Coronary artery (tissue), 2 donors: ENCODE data around the gene GLT8D2.

Experiments used
- DNase-seq: peaks from one replicate; pipeline ENCODE4 v3.0.0-alpha.2; 2017; ENCODE audit warnings: low spot score
- H3K27ac ChIP-seq, 2 donors: fragments of 200-600 bp; sonication (generic); one replicate each; pipeline ENCODE4 v1.5.1; 2016 to 2019
- H3K4me3 ChIP-seq: fragments of 200-600 bp; sonication (generic); 2 replicates; pipeline ENCODE4 v1.5.1; 2016; ENCODE audit warnings: mild to moderate bottlenecking, moderate library complexity
- TF ChIP-seq, protein P1 (sequence below): fragments of 200-600 bp; sonication (generic); IDR thresholded peaks from one replicate; pipeline ENCODE4 v1.5.1; 2019; ENCODE audit warnings: antibody characterized with exemption

Gene GLT8D2

DNA sequence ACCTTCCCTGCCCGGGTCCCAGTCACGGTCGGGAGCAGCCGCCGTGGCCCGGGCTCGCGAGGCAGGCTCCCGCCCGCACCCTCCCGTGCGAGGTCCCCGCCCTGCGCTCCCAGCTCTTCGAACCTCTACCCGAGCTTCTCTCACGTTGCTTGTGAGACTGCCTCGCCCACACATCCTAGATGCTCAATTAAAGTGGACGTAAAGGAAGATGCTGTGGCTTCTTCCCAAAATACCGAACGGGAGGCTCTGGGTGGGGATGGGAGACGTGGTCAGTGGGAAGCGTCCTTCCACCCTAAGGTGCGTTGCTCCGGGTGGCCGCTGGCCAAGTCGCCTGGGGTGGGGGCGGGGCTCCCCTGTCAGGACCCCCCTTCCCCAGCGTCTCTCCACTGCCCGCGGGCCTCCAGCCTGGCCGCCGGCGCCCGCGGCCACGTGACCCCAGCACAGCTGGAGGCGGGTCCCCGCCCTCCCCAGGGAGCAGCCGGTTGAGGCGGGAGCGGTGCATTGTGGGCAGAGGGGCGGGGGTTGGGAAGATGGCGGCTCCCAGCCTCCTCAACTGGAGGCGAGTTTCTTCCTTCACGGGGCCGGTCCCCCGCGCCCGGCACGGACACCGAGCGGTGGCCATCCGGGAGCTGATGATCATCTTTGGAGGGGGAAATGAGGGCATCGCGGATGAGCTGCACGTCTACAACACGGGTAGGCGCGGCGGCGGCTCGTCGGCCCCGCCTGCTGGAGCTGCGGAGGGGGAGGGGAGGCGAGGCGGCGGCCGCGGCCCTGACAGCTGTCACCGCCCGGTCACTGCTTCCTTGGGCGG, 14.2 kb upstream of the GLT8D2 start, which contains the start of gene HCFC2:
Gene HCFC2 (plus strand): TSS at position 501 of the 811 bp plus-strand sequence. CDS start 30 bp downstream, at position 531.
- TF ChIP-seq, protein P1, sequence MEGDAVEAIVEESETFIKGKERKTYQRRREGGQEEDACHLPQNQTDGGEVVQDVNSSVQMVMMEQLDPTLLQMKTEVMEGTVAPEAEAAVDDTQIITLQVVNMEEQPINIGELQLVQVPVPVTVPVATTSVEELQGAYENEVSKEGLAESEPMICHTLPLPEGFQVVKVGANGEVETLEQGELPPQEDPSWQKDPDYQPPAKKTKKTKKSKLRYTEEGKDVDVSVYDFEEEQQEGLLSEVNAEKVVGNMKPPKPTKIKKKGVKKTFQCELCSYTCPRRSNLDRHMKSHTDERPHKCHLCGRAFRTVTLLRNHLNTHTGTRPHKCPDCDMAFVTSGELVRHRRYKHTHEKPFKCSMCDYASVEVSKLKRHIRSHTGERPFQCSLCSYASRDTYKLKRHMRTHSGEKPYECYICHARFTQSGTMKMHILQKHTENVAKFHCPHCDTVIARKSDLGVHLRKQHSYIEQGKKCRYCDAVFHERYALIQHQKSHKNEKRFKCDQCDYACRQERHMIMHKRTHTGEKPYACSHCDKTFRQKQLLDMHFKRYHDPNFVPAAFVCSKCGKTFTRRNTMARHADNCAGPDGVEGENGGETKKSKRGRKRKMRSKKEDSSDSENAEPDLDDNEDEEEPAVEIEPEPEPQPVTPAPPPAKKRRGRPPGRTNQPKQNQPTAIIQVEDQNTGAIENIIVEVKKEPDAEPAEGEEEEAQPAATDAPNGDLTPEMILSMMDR: no peak
- DNase-seq: peak; percentile 94

DNA sequence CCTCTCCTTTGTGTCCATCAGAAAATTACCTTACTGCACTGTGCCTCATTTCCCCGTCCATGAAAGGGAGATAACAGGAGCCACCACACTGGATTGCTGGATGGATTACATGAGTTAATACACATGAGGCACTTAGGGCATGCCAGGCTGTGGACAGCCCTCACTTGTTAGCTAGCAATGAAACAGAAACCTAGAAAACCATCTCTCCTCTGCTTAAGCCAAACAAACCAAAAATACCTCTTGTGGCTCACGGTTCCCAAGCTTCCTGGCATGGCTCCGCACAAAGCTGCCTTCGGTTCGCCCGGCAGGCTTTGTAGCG, 13.7 kb upstream of the GLT8D2 start:
- H3K27ac ChIP-seq: peak overlapping the region; percentile 89 to 92
- TF ChIP-seq, protein P1: no peak
- DNase-seq: no peak
- peak overlapping the region; percentile 95 for H3K4me3 ChIP-seq

More for the DNA sequence above, 14.2 kb upstream of the GLT8D2 start, which contains the start of gene HCFC2:
- Histone ChIP-seq H3K4me3 (peak within 1 kb of the TSS; percentile 95), H3K27ac (peak within 1 kb of the TSS; percentile 89 to 92)

DNA sequence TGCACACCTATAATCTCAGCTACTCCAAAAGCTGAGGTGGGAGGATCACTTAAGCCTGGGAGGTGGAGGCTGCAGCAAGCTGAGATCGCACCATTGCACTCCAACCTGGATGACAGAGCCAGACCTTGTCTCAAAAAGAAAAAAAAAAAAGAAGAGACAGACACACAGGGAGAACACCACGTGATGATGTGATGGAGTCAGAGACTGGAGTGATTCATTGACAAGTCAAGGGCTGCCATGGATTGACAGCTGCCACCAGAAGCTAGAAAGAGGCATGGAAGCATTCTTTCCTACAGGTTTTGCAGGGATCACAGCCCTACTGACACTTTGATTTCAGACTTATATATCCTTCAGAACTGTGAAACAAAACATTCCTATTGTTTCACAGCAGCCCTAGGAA, 10.8 kb upstream of the GLT8D2 start:
- Histone ChIP-seq H3K4me3 (no peak overlapping the region), H3K27ac (no peak overlapping the region)
- TF ChIP-seq, protein P1: no peak
- no peak for DNase-seq

DNA sequence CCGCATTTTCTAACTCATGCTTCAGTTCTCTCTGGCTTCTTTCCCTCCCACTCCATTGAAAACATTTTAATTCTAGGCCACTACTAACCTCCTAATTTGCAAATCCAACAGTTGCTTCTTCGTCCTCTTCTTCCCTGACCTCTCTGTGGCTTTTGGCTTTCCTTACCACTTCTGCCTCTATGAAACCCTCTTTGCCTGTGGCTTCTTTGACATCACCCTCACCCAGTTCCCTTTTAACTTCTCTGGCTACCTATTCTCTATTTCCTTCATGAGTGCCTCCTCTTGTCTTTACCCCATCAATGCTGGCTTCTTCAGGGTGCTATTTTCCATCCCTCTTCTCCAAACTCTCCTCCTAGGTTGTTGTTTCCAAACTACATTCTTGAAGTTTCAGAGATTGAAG, 10.0 kb upstream of the GLT8D2 start:
- Histone ChIP-seq H3K27ac (no peak overlapping the region), H3K4me3 (no peak overlapping the region)
- TF ChIP-seq, protein P1: no peak
- no peak for DNase-seq

DNA sequence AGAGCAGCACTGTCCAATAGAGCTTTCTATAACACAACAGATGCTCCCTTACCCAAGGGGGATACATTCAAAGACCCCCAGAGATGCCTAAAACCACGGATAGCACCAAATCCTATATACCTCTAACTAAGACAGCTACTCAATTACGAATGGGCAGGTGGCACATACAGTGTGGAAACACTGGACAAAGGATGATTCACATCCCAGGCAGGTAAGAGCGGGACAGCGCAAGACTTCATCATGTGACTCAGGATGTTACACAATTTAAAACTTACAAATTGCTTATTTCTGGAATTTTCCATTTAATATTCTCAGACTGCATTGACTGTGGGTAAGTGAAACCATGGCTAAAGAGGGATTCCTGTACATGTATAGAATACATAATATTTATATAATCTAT, 8.8 kb upstream of the GLT8D2 start:
- DNase-seq: no peak
- TF ChIP-seq, protein P1: no peak
- H3K27ac ChIP-seq: no peak overlapping the region
- no peak overlapping the region for H3K4me3 ChIP-seq

DNA sequence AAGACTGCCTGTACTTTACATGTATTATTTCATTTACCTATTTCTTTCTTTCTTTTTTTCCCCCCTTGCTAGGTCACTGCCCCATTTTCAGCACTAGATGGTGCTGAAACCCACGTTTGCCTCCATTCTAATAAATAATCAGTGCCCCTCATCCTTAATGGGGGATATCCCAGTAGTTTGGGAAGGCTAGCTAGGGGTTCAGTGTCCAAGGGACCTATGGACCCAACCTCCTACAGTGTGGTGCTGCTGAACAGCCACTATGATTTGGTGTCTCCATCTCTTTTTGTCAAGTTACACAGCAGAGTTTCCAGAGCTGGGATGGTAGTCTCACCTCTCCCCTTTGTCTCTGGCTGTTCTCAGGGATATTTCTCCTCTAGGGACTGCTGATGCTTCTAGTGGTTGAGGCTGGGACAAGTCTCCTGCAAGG, 7.8 kb upstream of the GLT8D2 start:
- DNase-seq: no peak
- Histone ChIP-seq H3K4me3 (no peak overlapping the region), H3K27ac (no peak overlapping the region)
- TF ChIP-seq, protein P1: peak; percentile 27

DNA sequence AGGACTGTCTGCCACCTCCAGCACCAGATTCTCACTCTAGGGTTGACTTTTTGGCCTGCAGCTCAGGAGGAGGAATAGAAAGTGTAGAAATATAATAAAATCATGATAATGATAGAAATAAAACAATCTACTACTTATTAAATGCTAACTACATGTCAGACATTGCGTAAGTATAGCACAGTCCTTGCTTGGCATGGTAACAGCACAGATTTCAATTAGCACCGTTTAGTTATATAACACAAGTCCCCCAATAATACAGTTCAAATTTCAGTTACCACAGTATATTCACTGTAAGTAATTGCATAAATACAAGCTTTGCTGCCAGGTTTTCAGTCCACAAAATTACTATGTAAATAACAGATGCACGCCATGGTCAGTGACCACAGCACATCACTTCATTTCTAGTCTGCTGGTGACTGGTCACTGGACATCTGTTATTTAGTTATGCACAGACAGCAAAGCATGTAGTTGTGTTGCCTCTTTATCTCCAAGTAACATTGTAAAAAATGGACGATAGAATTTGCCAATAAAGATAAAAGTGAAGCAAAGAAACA, 6.5 kb upstream of the GLT8D2 start:
- no peak for DNase-seq
- Histone ChIP-seq H3K4me3 (no peak overlapping the region), H3K27ac (no peak overlapping the region)
- TF ChIP-seq, protein P1: no peak
